Caco-2 (cell line): ENCODE results near the gene ACADVL. TPM values are rescaled to one million over a fixed set of nuclear protein-coding genes. Genes with fewer than 3 reads are reported as not detected.
A peak's percentile ranks its signal among the peaks of the same experiment; 100 is the strongest.
"Not testable (repeated sequence)": the region's sequence is repeated elsewhere in the genome, so short reads cannot be mapped to it uniquely, and the experiment has no call there.

Source experiments
- Bru-seq: library from RNA; stranded (reverse); fragments of 400-500 nt; gene quantifications from one replicate; lab custom pipeline; 2021; lab: Mats Ljungman, UMichigan
- BruChase-seq, 2 experiments: library from RNA; stranded (reverse); fragments of 400-500 nt; gene quantifications; one replicate each; lab custom pipeline; 2021; lab: Mats Ljungman, UMichigan
- BruUV-seq: library from RNA; stranded (reverse); fragments of 400-500 nt; replicated peaks from 2 replicates; lab custom pipeline; 2021; lab: Mats Ljungman, UMichigan
- CTCF ChIA-PET: fragments of 300-600 bp; sonication (Branson Sonifier 250); formaldehyde crosslinking; loops from one replicate; lab custom pipeline; 2022; ENCODE audit warnings: antibody characterized with exemption; lab: Charles Lee
- POLR2A ChIA-PET: fragments of 300-600 bp; sonication (Branson Sonifier 250); formaldehyde crosslinking; loops from one replicate; lab custom pipeline; 2022; ENCODE audit warnings: antibody characterized with exemption; lab: Charles Lee
- DNase-seq, 2 experiments: peaks; one replicate each; pipeline versions ENCODE4 v3.0.0 to v3.0.0-alpha.2; 2020 to 2022
- H3K27me3 ChIP-seq: replicated peaks from 2 replicates; pipeline ENCODE4 v1.6.0; 2011; ENCODE audit warnings: low read length; ENCODE audit not compliant: control insufficient read depth, insufficient read depth
- H3K36me3 ChIP-seq: 2 replicates; pipeline ENCODE4 v1.5.1; 2011; ENCODE audit warnings: low read length; ENCODE audit not compliant: control insufficient read depth, insufficient read depth
- H3K4me1 ChIP-seq: fragments of 250-450 bp; sonication (Bioruptor Pico); 2 replicates; pipeline ENCODE4 v1.5.1; 2020; ENCODE audit warnings: mild to moderate bottlenecking
- H3K4me3 ChIP-seq: 2 replicates; pipeline ENCODE4 v1.5.1; 2011; ENCODE audit warnings: low read depth, mild to moderate bottlenecking, control low read depth, low read length
- H3K9me3 ChIP-seq: fragments of 250-450 bp; sonication (Bioruptor Pico); 2 replicates; pipeline ENCODE4 v1.5.1; 2020; ENCODE audit warnings: mild to moderate bottlenecking, moderate library complexity
- H3K27ac Mint-ChIP-seq: one replicate; pipeline ENCODE4 v1.8.0; 2022; ENCODE audit warnings: mixed read lengths; ENCODE audit not compliant: unreplicated experiment
- H3K27me3 Mint-ChIP-seq: one replicate; pipeline ENCODE4 v1.8.0; 2022; ENCODE audit warnings: mixed read lengths; ENCODE audit not compliant: insufficient read depth, unreplicated experiment
- H3K36me3 Mint-ChIP-seq: one replicate; pipeline ENCODE4 v1.8.0; 2022; ENCODE audit warnings: mild to moderate bottlenecking, mixed read lengths; ENCODE audit not compliant: insufficient read depth, unreplicated experiment
- H3K4me1 Mint-ChIP-seq: one replicate; pipeline ENCODE4 v1.8.0; 2022; ENCODE audit warnings: low read depth, mixed read lengths; ENCODE audit not compliant: unreplicated experiment
- H3K4me3 Mint-ChIP-seq: one replicate; pipeline ENCODE4 v1.8.0; 2022; ENCODE audit warnings: mild to moderate bottlenecking, moderate library complexity, mixed read lengths; ENCODE audit not compliant: unreplicated experiment
- H3K9me3 Mint-ChIP-seq: one replicate; pipeline ENCODE4 v1.8.0; 2022; ENCODE audit warnings: mixed read lengths; ENCODE audit not compliant: unreplicated experiment
- intact Hi-C: fragments of 100-400 bp; cut with micrococcal nuclease; formaldehyde crosslinking; loops from one replicate; pipeline ENCODE4 v1.10.0; 2022; ENCODE audit not compliant: unreplicated experiment
- long read RNA-seq: library from polyadenylated mRNA; stranded (forward); transcript quantifications from one replicate; pipeline ENCODE4 v2.0.0, GENCODE V29; 2022
- total RNA-seq: library from RNA; stranded (reverse); gene quantifications from 2 replicates; pipeline ENCODE4 v1.2.3, GENCODE V29; 2022
- TF ChIP-seq, protein P1 (sequence below), 2 experiments: fragments of 200-600 bp in 1 of 2; IDR thresholded peaks; 1 replicate in 1 of 2; 2 replicates in 1 of 2; pipeline versions ENCODE4 v1.5.1 to v1.8.0; 2011 to 2022; ENCODE audit warnings: antibody characterized with exemption in 1 of 2, control low read depth in 1 of 2, inconsistent platforms in 1 of 2, low read depth in 1 of 2, low read length in 1 of 2, mild to moderate bottlenecking in 1 of 2, moderate library complexity in 1 of 2; ENCODE audit not compliant: insufficient read depth in 1 of 2, severe bottlenecking in 1 of 2, unreplicated experiment in 1 of 2

ACADVL gene
- total RNA-seq = 133 and 164 TPM in 2 replicates
- percentile 59 among the genes with signal in this experiment for Bru-seq, nascent RNA
- BruChase-seq, experiment 1, labeled RNA remaining after a 2-hour chase = percentile 73 among the genes with signal in this experiment
- BruChase-seq, experiment 2, labeled RNA remaining after a 6-hour chase = percentile 87 among the genes with signal in this experiment
- long read RNA-seq, transcript ACADVL-201 (19 exons, 2,352 nt) = minor isoform, 7 of 240 reads
- long read RNA-seq, transcript ACADVL-203 (20 exons, 2,323 nt) = major isoform, 97 of 240 reads
- long read RNA-seq, partial matches to known transcripts = 28 of 240 reads
- long read RNA-seq, other reads (novel, unspliced or antisense) = 102 of 240 reads

DNA sequence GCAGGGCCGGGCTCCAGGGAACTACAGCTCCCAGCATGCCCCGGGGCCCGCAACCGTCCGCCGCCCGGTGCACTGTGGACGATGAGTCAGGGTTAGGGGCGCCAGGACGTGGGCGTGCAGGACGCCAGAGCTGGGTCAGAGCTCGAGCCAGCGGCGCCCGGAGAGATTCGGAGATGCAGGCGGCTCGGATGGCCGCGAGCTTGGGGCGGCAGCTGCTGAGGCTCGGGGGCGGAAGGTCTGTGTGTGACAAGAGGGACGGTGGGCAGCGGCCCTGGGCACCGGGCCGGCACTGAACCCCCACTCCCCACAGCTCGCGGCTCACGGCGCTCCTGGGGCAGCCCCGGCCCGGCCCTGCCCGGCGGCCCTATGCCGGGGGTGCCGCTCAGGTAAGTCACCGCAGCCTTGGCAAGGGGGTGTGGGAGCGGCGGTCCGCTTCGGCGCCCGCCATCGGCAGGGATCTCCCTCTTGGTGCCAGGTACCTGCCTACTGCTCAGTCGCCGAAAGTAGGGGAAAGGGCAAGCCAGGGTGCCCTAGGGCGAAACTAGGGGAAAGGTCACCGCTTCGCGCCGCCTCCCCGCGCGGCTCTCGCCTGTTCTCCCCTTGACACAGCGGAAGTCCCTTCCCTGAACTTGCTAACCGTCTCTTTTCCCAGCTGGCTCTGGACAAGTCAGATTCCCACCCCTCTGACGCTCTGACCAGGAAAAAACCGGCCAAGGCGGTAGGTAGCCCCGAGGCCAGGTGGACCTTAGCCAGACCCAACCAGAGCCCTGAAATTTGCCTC is at the start of gene ACADVL, which contains the start of gene DLG4:
ACADVL (plus strand) TSS at position 127 of the 781 bp plus-strand sequence; CDS start at position 174, 47 bp downstream.
DLG4 (minus strand) TSS at position 25 of the 781 bp plus-strand sequence.
- H3K27me3 ChIP-seq = no peaks in the 10 kb centered on the region
- Mint-ChIP-seq H3K4me3 (peak within 1 kb of the TSS; percentile 77), H3K36me3 (peaks cover 53% of the 10 kb centered on the region), H3K27ac (peak within 1 kb of the TSS; percentile 73), H3K9me3 (no peaks in the 10 kb centered on the region), H3K4me1 (peaks cover 5% of the 10 kb centered on the region), H3K27me3 (no peaks in the 10 kb centered on the region)
- ChIA-PET CTCF (interaction anchor here (1.1 to 1.6 kb wide), 3 partner anchors 14 to 110 kb away, joined by 3 to 5 read pairs (median 3); partner anchors contain the start of genes DVL2, GABARAP and NEURL4), POLR2A (interaction anchor here (0.5 to 2.3 kb wide), 4 partner anchors 14 to 146 kb away, joined by 3 to 6 read pairs (median 5); partner anchors contain the start of genes DVL2 and NEURL4)
- TF ChIP-seq, protein P1, sequence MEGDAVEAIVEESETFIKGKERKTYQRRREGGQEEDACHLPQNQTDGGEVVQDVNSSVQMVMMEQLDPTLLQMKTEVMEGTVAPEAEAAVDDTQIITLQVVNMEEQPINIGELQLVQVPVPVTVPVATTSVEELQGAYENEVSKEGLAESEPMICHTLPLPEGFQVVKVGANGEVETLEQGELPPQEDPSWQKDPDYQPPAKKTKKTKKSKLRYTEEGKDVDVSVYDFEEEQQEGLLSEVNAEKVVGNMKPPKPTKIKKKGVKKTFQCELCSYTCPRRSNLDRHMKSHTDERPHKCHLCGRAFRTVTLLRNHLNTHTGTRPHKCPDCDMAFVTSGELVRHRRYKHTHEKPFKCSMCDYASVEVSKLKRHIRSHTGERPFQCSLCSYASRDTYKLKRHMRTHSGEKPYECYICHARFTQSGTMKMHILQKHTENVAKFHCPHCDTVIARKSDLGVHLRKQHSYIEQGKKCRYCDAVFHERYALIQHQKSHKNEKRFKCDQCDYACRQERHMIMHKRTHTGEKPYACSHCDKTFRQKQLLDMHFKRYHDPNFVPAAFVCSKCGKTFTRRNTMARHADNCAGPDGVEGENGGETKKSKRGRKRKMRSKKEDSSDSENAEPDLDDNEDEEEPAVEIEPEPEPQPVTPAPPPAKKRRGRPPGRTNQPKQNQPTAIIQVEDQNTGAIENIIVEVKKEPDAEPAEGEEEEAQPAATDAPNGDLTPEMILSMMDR (IDR thresholded peaks at IDR 0.05; ENCODE audit: insufficient read depth in 1 of 2, low read depth in 1 of 2, low read length in 1 of 2, severe bottlenecking in 1 of 2, unreplicated experiment in 1 of 2) = no peak
- intact Hi-C loops = loop anchor here (1.0 kb wide), 1 partner anchor 29 kb away; no protein-coding TSS in a partner anchor
- peaks cover 10% of the 10 kb centered on the region for H3K4me1 ChIP-seq
- no peaks in the 10 kb centered on the region for H3K9me3 ChIP-seq
- H3K36me3 ChIP-seq = no peaks in the 10 kb centered on the region
- H3K4me3 ChIP-seq = peak within 1 kb of the TSS; percentile 80
- no TSS peak for BruUV-seq
- peak; percentile 77 to 80 for DNase-seq

DNA sequence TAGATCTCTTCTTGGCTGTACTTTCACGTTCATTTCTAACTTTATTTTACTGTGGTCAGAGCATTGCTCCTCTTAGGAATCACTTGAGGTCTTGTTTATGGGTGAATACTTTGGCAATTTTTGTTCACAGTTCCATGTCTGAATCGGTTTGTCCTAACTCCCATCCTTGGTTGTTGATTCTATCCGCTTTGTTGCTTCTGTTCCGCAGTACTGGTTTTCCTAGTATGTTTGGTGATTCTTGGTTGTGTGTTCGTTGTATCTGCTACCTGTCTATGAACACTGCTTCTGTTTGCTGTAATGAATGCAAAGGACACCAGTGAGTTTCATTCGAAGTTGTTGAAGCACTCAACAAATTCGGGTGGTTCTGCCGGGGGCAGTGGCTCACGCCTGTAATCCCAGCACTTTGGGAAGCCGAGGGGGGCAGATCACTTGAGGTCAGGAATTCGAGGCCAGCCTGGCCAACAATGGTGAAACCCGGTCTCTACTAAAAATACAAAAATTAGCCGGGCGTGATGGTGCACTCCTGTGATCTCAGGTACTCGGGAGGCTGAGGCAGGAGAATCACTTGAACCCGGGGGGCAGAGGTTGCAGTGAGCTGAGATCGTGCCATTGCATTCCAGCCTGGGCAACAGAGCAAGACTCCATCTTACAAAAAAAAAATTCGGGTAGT is 47.1 kb upstream of the ACADVL start:
- H3K4me3 Mint-ChIP-seq, H3K4me1 ChIP-seq, H3K36me3 Mint-ChIP-seq, DNase-seq, H3K4me1 Mint-ChIP-seq, H3K9me3 ChIP-seq, H3K4me3 ChIP-seq, BruUV-seq, H3K27ac Mint-ChIP-seq, H3K27me3 ChIP-seq, POLR2A ChIA-PET, CTCF ChIA-PET, intact Hi-C loops, H3K9me3 Mint-ChIP-seq, H3K27me3 Mint-ChIP-seq, H3K36me3 ChIP-seq: not testable (repeated sequence)

DNA sequence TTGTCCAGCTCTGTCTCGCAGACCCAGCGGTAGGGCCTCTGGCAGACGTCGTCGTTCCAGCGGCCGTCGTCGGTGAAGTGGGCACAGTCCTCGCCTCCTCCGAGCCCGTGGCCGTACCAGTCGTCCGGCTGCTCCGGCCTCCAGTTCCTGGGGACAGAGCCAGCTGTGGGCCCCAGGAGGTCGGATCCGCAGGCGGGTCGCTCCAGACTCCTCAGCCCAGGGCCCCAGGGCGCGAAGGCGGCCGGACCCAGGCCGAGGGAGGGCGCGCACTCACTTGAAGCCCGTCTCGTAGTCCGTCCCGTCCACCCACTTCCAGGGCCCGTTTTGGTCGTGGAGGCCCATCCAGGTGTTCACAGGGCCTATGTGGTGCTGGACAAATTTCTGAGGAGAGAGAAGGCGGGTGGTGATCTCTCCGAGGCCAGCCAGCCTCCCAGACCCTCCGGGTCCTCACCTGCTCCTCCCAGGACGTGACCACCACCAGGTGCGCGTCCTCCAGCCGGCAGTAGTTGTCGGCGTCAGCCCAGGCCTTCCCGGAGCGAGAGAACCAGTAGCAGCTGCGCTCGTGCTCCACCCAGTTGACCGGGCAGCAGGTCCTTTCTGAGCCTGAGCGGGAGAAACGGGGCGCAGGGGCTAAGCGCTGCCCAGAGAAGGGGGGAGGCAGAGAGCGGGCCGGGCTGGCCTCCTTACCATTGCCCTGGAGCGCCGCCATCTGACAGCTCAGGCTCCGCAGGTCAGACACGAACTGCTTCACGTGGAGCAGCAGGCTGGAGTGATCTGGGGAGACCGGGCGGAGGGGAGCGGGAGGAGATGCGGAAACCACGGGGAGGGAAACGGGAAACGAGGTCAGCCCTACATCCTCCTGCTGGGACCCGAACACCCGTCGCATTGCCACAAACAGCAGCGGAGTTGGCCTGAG is 45.8 kb upstream of the ACADVL start:
- BruUV-seq = no TSS peak
- H3K9me3 ChIP-seq = no peaks in the 10 kb centered on the region
- Mint-ChIP-seq H3K4me1 (no peaks in the 10 kb centered on the region), H3K9me3 (no peaks in the 10 kb centered on the region), H3K27ac (no peak overlapping the region), H3K27me3 (no peaks in the 10 kb centered on the region), H3K36me3 (no peaks in the 10 kb centered on the region), H3K4me3 (no peak overlapping the region)
- intact Hi-C loops = no loop called here
- ChIA-PET CTCF (no interaction called here), POLR2A (no interaction called here)
- H3K4me3 ChIP-seq = no peak overlapping the region
- TF ChIP-seq, protein P1 (IDR thresholded peaks at IDR 0.05; ENCODE audit: insufficient read depth in 1 of 2, low read depth in 1 of 2, low read length in 1 of 2, severe bottlenecking in 1 of 2, unreplicated experiment in 1 of 2) = no peak
- H3K36me3 ChIP-seq = no peaks in the 10 kb centered on the region
- H3K27me3 ChIP-seq = no peaks in the 10 kb centered on the region
- DNase-seq = no peak
- no peaks in the 10 kb centered on the region for H3K4me1 ChIP-seq
